Activated CD4-positive, alpha-beta T cell treated with anti-CD3 and anti-CD28 coated beads, Interleukin-2, amount 50 U/mL, for 4 hours (primary cell): Measurements from ENCODE around the gene MTHFD1.
A peak's percentile ranks its signal among the peaks of the same experiment; 100 is the strongest.
"Not testable (repeated sequence)": the region's sequence is repeated elsewhere in the genome, so short reads cannot be mapped to it uniquely, and the experiment has no call there.

Source experiments
- DNase-seq, 2 experiments: peaks; one replicate each; pipeline ENCODE4 v3.0.0-alpha.2; 2020

Gene MTHFD1

GRCh38 chr14:64387782-64388532, at the start of gene MTHFD1:
TSS of gene MTHFD1 (plus strand) at chr14:64388353. CDS start at chr14:64388428, 75 bp downstream.
- peak; percentile 94 to 97 for DNase-seq

- DNase-seq, result peak; percentile 79 to 81
Measured at GRCh38 chr14:64338616-64339316, 49.4 kb upstream of the MTHFD1 start.

- DNase-seq, result no peak
Measured at GRCh38 chr14:64340560-64341196, 47.5 kb upstream of the MTHFD1 start.

- no peak for DNase-seq
Measured at GRCh38 chr14:64347748-64348147, 40.4 kb upstream of the MTHFD1 start.

- DNase-seq, result no peak
Measured at GRCh38 chr14:64349741-64350490, 38.2 kb upstream of the MTHFD1 start.

GRCh38 chr14:64363265-64363846, 24.8 kb upstream of the MTHFD1 start:
- no peak for DNase-seq

- DNase-seq, result no peak
Measured at GRCh38 chr14:64364907-64365306, 23.2 kb upstream of the MTHFD1 start.

GRCh38 chr14:64365358-64365889, 22.7 kb upstream of the MTHFD1 start:
- DNase-seq, result not testable (repeated sequence)

GRCh38 chr14:64369201-64369600, 19.0 kb upstream of the MTHFD1 start:
- no peak for DNase-seq

GRCh38 chr14:64387232-64387781, 846 bp upstream of the MTHFD1 start:
- DNase-seq, result no peak

GRCh38 chr14:64388533-64389285, 556 bp downstream of the MTHFD1 start:
- peak in 1 of 2 experiments; percentile 22 for DNase-seq

GRCh38 chr14:64391113-64391725, 3.1 kb downstream of the MTHFD1 start:
- DNase-seq, result no peak

- no peak for DNase-seq
Measured at GRCh38 chr14:64391986-64392385, 3.8 kb downstream of the MTHFD1 start.

GRCh38 chr14:64393189-64393726, 5.1 kb downstream of the MTHFD1 start:
- DNase-seq, result not testable (repeated sequence)

- DNase-seq, result no peak
Measured at GRCh38 chr14:64394423-64394822, 6.3 kb downstream of the MTHFD1 start.

GRCh38 chr14:64394977-64395633, 7.0 kb downstream of the MTHFD1 start:
- no peak for DNase-seq

GRCh38 chr14:64400829-64401459, 12.8 kb downstream of the MTHFD1 start:
- DNase-seq, result no peak

- no peak for DNase-seq
Measured at GRCh38 chr14:64401949-64402348, 13.8 kb downstream of the MTHFD1 start.

- no peak for DNase-seq
Measured at GRCh38 chr14:64405295-64405694, 17.1 kb downstream of the MTHFD1 start.
